Measurements from ENCODE around the gene KCNC3.
"Not testable (repeated sequence)": the region's sequence is repeated elsewhere in the genome, so short reads cannot be mapped to it uniquely, and the experiment has no call there.

GRCh38 chr19:50347089-50347581, 18.0 kb upstream of the KCNC3 start:
- TF ChIP-seq CTCF, POLR2A (IDR thresholded peaks at IDR 0.05): not testable (repeated sequence)

Data from suprapubic skin (tissue), 3 donors.